HEK293 (cell line): ENCODE results near the gene TRIM46.

Experiments used
- BCL11B ChIP-seq: fragments of 450-650 bp; formaldehyde crosslinking; IDR thresholded peaks from 2 replicates; pipeline ENCODE4 v1.5.1; 2016; ENCODE audit warnings: low read depth, missing biosample characterization, missing genetic modification characterization
- ELK4 ChIP-seq: IDR thresholded peaks from 2 replicates; pipeline ENCODE4 v1.6.1; 2011; ENCODE audit warnings: mild to moderate bottlenecking, low read depth, low read length, borderline replicate concordance
- FEZF1 ChIP-seq: fragments of 450-650 bp; formaldehyde crosslinking; IDR thresholded peaks from 2 replicates; pipeline ENCODE4 v1.5.1; 2016; ENCODE audit warnings: missing biosample characterization, missing genetic modification characterization
- GLIS2 ChIP-seq: fragments of 450-650 bp; formaldehyde crosslinking; IDR thresholded peaks from 2 replicates; pipeline ENCODE4 v1.5.1; 2016; ENCODE audit warnings: missing biosample characterization, missing genetic modification characterization
- MEIS1 ChIP-seq: sonication (generic); formaldehyde crosslinking; IDR thresholded peaks from 2 replicates; pipeline ENCODE4 v1.8.1; 2022; ENCODE audit warnings: missing genetic modification reagents, mild to moderate bottlenecking, borderline replicate concordance
- OVOL3 ChIP-seq: fragments of 450-650 bp; formaldehyde crosslinking; IDR thresholded peaks from 2 replicates; pipeline ENCODE4 v1.5.1; 2016; ENCODE audit warnings: missing biosample characterization, missing genetic modification characterization
- SALL2 ChIP-seq: fragments of 450-650 bp; formaldehyde crosslinking; IDR thresholded peaks from 2 replicates; pipeline ENCODE4 v1.5.0; 2017; ENCODE audit warnings: missing biosample characterization, mild to moderate bottlenecking, missing genetic modification characterization, borderline replicate concordance
- SCRT1 ChIP-seq: fragments of 450-650 bp; formaldehyde crosslinking; IDR thresholded peaks from 2 replicates; pipeline ENCODE4 v1.5.1; 2016; ENCODE audit warnings: missing biosample characterization, missing genetic modification characterization, borderline replicate concordance
- SETDB1 ChIP-seq: IDR thresholded peaks from one replicate; pipeline ENCODE4 v1.6.1; 2017; ENCODE audit warnings: mild to moderate bottlenecking, low read length, moderate library complexity, mixed read lengths; ENCODE audit not compliant: insufficient read length
- SP7 ChIP-seq: fragments of 450-650 bp; formaldehyde crosslinking; IDR thresholded peaks from 2 replicates; pipeline ENCODE4 v1.5.1; 2016; ENCODE audit warnings: missing biosample characterization, missing genetic modification characterization
- YY2 ChIP-seq: fragments of 450-650 bp; formaldehyde crosslinking; IDR thresholded peaks from 2 replicates; pipeline ENCODE4 v1.5.1; 2016; ENCODE audit warnings: missing biosample characterization, missing genetic modification characterization
- ZBTB21 ChIP-seq: fragments of 450-650 bp; formaldehyde crosslinking; IDR thresholded peaks from 2 replicates; pipeline ENCODE4 v1.5.1; 2017; ENCODE audit warnings: missing biosample characterization, missing genetic modification characterization
- ZFP37 ChIP-seq: fragments of 450-650 bp; formaldehyde crosslinking; IDR thresholded peaks from 2 replicates; pipeline ENCODE4 v1.5.1; 2016; ENCODE audit warnings: missing biosample characterization, missing genetic modification characterization
- ZNF10 ChIP-seq: fragments of 450-650 bp; formaldehyde crosslinking; IDR thresholded peaks from 2 replicates; pipeline ENCODE4 v1.5.1; 2017; ENCODE audit warnings: missing biosample characterization, missing genetic modification characterization
- ZNF121 ChIP-seq: fragments of 450-650 bp; formaldehyde crosslinking; IDR thresholded peaks from 2 replicates; pipeline ENCODE4 v1.5.1; 2016; ENCODE audit warnings: missing biosample characterization, missing genetic modification characterization
- ZNF157 ChIP-seq: fragments of 450-650 bp; formaldehyde crosslinking; IDR thresholded peaks from 2 replicates; pipeline ENCODE4 v1.5.1; 2016; ENCODE audit warnings: missing biosample characterization, missing genetic modification characterization
- ZNF292 ChIP-seq: fragments of 450-650 bp; formaldehyde crosslinking; IDR thresholded peaks from 2 replicates; pipeline ENCODE4 v1.5.1; 2016; ENCODE audit warnings: low read depth, missing biosample characterization, missing genetic modification characterization, borderline replicate concordance
- ZNF48 ChIP-seq: fragments of 450-650 bp; formaldehyde crosslinking; IDR thresholded peaks from 2 replicates; pipeline ENCODE4 v1.5.1; 2016; ENCODE audit warnings: missing biosample characterization, missing genetic modification characterization
- ZNF513 ChIP-seq: fragments of 450-650 bp; IDR thresholded peaks from 2 replicates; pipeline ENCODE4 v1.5.1; 2018; ENCODE audit warnings: missing biosample characterization, missing genetic modification characterization
- ZNF514 ChIP-seq: fragments of 450-650 bp; formaldehyde crosslinking; IDR thresholded peaks from 2 replicates; pipeline ENCODE4 v1.5.1; 2016; ENCODE audit warnings: missing biosample characterization, missing genetic modification characterization
- ZNF518A ChIP-seq: fragments of 450-650 bp; formaldehyde crosslinking; conservative IDR thresholded peaks from 2 replicates; pipeline ENCODE4 v1.5.1; 2016; ENCODE audit warnings: low read depth, missing biosample characterization, missing genetic modification characterization
- ZNF555 ChIP-seq: fragments of 450-650 bp; formaldehyde crosslinking; conservative IDR thresholded peaks from 2 replicates; pipeline ENCODE4 v1.5.1; 2017; ENCODE audit warnings: missing biosample characterization, mild to moderate bottlenecking, missing genetic modification characterization, inconsistent platforms
- ZNF610 ChIP-seq: fragments of 450-650 bp; formaldehyde crosslinking; IDR thresholded peaks from 2 replicates; pipeline ENCODE4 v1.5.1; 2016; ENCODE audit warnings: missing biosample characterization, missing genetic modification characterization, borderline replicate concordance
- ZNF704 ChIP-seq: fragments of 450-650 bp; formaldehyde crosslinking; IDR thresholded peaks from 2 replicates; pipeline ENCODE4 v1.5.1; 2016; ENCODE audit warnings: missing biosample characterization, missing genetic modification characterization
- ZNF791 ChIP-seq: fragments of 450-650 bp; formaldehyde crosslinking; IDR thresholded peaks from 2 replicates; pipeline ENCODE4 v1.5.1; 2016; ENCODE audit warnings: missing biosample characterization, missing genetic modification characterization
- TF ChIP-seq, protein P1 (sequence below): fragments of 450-650 bp; formaldehyde crosslinking; IDR thresholded peaks from 2 replicates; pipeline ENCODE4 v1.5.1; 2016; ENCODE audit warnings: missing biosample characterization, missing genetic modification characterization, borderline replicate concordance
- TF ChIP-seq, protein P2 (sequence below): fragments of 450-650 bp; formaldehyde crosslinking; IDR thresholded peaks from 2 replicates; pipeline ENCODE4 v1.5.0; 2017; ENCODE audit warnings: missing biosample characterization, missing genetic modification characterization, borderline replicate concordance

The TRIM46 gene

DNA sequence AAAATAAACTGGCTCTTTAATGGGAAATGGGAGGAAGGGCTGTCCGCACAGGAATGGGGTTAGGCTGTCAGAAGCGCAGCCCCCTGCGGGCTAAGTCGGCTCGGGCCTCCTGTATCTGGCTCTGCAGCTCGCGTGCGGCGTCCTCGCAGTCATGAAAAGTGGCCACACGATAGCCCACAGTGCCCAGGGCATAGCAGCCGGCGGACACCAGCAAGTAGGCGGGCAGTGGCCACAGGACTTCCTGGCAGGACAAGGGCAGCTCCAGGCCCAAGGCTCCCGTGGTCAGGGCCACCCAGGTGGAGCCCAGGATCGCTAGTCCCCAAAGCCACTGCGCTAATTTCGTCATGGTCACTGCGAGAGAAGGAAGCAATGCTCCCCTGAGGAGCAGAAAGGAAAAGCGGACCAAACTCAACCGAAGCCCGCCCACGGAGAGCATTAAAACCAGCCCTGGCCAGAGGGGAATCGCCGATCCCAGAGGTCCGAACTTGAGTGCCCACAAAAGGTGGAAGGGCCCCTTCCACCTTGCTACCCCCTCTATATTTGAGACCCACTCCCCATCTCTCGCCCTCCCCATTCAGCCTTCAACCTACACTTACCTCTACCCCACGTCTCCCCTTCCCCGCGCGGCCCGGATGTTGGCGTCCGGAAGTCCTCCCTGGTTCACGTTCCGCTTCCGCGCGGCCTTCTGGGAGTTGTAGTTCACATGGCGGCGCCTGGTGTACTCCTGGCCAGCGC lies 33.6 kb upstream of the TRIM46 start, which contains the start of gene DPM3 (continued):
- TF ChIP-seq MEIS1 (CRISPR knock-in tag) (no peak), SP7 (tag by site-specific recombination) (peak; percentile 80), ZNF121 (tag by site-specific recombination) (no peak), BCL11B (tag by site-specific recombination) (0 out of 2 replicates have a peak, but pooled peaks have one; percentile 49), ZNF791 (tag by site-specific recombination) (no peak), ZNF513 (tag by site-specific recombination) (no peak), ZNF10 (tag by site-specific recombination) (peak; percentile 18; the same call in 1 of the 2 replicates), ZNF157 (tag by site-specific recombination) (no peak), ZNF704 (no peak), SALL2 (tag by site-specific recombination) (no peak), ZNF518A (tag by site-specific recombination) (peak; percentile 98), GLIS2 (tag by site-specific recombination) (peak; percentile 93), ZFP37 (tag by site-specific recombination) (no peak; the same call in none of the 2 replicates), ZNF555 (tag by site-specific recombination) (no peak), FEZF1 (tag by site-specific recombination) (no peak), ELK4 (no peak; the same call in 1 of the 2 replicates), YY2 (0 out of 2 replicates have a peak, but pooled peaks have one; percentile 52), SCRT1 (tag by site-specific recombination) (no peak), OVOL3 (tag by site-specific recombination) (no peak), ZNF292 (tag by site-specific recombination) (no peak), ZNF610 (tag by site-specific recombination) (0 out of 2 replicates have a peak, but pooled peaks have one; percentile 58), ZNF48 (tag by site-specific recombination) (no peak), ZNF514 (tag by site-specific recombination) (no peak), ZBTB21 (tag by site-specific recombination) (peak; percentile 56; the same call in 1 of the 2 replicates), SETDB1 (no peak)
- TF ChIP-seq, protein P1, sequence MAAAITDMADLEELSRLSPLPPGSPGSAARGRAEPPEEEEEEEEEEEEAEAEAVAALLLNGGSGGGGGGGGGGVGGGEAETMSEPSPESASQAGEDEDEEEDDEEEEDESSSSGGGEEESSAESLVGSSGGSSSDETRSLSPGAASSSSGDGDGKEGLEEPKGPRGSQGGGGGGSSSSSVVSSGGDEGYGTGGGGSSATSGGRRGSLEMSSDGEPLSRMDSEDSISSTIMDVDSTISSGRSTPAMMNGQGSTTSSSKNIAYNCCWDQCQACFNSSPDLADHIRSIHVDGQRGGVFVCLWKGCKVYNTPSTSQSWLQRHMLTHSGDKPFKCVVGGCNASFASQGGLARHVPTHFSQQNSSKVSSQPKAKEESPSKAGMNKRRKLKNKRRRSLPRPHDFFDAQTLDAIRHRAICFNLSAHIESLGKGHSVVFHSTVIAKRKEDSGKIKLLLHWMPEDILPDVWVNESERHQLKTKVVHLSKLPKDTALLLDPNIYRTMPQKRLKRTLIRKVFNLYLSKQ (tag by site-specific recombination): no peak
- TF ChIP-seq, protein P2, sequence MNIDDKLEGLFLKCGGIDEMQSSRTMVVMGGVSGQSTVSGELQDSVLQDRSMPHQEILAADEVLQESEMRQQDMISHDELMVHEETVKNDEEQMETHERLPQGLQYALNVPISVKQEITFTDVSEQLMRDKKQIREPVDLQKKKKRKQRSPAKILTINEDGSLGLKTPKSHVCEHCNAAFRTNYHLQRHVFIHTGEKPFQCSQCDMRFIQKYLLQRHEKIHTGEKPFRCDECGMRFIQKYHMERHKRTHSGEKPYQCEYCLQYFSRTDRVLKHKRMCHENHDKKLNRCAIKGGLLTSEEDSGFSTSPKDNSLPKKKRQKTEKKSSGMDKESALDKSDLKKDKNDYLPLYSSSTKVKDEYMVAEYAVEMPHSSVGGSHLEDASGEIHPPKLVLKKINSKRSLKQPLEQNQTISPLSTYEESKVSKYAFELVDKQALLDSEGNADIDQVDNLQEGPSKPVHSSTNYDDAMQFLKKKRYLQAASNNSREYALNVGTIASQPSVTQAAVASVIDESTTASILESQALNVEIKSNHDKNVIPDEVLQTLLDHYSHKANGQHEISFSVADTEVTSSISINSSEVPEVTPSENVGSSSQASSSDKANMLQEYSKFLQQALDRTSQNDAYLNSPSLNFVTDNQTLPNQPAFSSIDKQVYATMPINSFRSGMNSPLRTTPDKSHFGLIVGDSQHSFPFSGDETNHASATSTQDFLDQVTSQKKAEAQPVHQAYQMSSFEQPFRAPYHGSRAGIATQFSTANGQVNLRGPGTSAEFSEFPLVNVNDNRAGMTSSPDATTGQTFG (tag by site-specific recombination): no peak
